NCI-H1092 treated with DMSO at 0.1 percent for 48 hours (cell line): ENCODE results near the gene VWCE.
A peak's percentile ranks its signal among the peaks of the same experiment; 100 is the strongest.

Source experiments
- DNase-seq: peaks from one replicate; lab custom pipeline; 2025; lab: John Stamatoyannopoulos, UW

VWCE gene, protein sequence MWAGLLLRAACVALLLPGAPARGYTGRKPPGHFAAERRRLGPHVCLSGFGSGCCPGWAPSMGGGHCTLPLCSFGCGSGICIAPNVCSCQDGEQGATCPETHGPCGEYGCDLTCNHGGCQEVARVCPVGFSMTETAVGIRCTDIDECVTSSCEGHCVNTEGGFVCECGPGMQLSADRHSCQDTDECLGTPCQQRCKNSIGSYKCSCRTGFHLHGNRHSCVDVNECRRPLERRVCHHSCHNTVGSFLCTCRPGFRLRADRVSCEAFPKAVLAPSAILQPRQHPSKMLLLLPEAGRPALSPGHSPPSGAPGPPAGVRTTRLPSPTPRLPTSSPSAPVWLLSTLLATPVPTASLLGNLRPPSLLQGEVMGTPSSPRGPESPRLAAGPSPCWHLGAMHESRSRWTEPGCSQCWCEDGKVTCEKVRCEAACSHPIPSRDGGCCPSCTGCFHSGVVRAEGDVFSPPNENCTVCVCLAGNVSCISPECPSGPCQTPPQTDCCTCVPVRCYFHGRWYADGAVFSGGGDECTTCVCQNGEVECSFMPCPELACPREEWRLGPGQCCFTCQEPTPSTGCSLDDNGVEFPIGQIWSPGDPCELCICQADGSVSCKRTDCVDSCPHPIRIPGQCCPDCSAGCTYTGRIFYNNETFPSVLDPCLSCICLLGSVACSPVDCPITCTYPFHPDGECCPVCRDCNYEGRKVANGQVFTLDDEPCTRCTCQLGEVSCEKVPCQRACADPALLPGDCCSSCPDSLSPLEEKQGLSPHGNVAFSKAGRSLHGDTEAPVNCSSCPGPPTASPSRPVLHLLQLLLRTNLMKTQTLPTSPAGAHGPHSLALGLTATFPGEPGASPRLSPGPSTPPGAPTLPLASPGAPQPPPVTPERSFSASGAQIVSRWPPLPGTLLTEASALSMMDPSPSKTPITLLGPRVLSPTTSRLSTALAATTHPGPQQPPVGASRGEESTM

GRCh38 chr11:61294717-61295595, at the start of gene VWCE:
VWCE (minus strand) TSS chr11:61295316; CDS start chr11:61295037, 279 bp downstream.
- DNase-seq: peak; percentile 81

GRCh38 chr11:61343792-61344745, 49.0 kb upstream of the VWCE start:
- DNase-seq: no peak

DNA sequence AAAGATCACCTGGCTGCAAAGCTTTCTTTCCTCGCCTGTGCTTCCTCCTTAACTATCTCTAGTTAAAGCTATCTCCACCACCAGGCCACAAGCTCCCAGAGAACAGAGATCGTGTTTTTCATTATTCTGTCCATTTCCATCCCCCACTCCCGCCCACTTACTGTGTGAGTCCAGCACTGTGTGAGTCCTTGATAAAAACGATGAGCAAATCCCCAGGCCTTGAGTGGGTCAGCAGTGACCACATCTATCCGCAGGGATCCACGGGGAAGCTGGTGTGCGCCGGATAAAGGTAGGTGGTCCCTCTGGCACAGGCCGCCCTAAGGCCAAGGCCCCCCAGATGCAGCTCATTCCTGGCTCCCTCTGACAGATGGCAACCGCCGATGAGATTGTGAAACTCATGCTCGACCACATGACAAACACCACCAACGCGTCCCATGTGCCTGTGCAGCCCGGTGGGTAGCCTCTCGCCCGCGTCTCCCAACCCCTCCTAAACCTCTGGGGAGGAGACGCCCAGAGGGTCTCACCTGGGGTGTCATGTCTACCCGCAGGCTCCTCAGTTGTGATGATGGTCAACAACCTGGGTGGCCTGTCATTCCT, 47.2 kb upstream of the VWCE start:
- DNase-seq: no peak

DNA sequence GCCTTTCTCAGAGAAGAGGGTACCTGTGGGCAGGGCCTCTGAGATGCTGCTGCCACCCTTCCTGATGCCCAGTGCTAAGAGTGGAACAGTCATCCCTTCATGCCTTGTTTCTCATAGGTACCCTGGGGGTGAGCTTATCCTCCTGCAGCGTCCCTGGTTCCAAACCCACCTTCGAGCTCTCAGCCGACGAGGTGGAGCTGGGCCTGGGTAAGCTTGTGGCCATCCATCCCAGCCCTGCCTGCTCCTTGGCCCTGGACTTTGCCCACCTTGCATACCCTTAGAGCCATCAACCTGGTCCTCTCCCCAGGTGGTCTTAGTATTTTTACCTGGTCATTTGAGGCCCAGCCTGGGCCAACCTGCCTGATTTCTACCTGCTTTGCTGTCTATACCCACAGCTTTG, 46.6 kb upstream of the VWCE start:
- no peak for DNase-seq

DNA sequence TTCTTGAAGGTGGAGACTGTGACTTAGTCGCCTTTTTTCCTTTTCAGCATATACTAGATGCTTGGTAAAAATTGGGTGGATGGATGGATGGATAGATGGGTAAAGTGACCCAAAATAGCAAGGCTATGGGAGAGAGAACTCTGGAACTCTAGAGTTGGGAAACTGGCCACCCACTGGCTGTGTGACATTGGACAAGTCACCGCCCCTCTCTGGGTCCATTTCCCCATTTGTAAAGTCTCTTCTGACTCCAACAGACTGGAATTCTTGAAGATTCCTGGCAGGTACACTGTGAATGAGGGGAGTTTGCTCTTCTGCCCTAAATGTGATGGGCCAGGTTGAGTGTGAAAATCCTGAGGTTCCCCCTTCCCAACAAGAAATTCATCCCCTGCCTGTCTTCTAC, 45.9 kb upstream of the VWCE start:
- no peak for DNase-seq

DNA sequence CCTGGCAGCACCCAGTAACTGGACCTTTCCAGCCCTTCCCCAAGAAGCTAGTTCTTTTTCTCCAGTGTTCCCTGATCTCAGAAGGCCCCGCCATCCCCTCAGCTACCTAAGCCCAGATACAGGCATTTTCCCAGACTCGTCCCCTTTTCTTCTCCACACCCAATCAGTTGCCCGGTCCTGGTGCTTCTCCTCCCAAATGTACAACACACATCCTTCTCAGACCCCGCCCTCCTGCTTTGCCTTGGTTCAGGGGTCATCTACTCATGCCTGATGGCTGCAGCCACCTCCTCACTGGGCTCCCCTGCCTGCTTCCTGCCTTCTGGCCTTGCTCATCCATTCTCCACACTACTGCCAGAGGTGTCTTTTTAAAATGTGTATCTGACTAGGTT, 44.4 kb upstream of the VWCE start:
- no peak for DNase-seq

DNA sequence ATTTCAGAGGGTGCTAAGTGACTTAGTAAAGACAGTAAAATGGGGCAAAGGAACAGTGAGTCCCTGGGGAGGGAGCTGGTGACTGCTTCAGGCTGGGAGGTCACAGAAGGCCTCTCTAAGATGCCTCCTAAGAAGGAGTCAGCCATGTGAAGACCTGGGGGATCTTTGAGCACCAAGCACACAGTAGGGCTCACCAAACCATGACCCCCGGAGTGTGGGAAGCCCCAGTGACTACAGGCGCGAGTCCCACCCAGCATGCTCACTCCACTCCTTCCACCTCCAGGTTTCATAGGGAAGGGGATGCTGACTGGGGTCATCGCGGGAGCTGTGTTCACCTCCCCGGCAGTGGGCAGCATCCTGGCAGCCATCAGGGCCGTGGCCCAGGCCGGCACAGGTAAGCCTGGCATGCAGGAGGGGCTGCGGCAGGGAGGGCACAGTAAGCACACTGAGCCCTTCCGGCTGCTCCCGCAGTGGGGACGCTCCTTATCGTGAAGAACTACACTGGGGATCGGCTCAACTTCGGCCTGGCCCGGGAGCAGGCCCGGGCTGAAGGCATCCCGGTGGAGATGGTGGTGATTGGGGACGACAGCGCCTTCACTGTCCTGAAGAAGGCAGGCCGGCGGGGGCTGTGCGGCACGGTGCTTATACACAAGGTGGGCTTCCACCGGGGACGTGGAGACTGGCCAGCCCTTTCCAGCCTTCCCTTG, 43.8 kb upstream of the VWCE start:
- no peak for DNase-seq

DNA sequence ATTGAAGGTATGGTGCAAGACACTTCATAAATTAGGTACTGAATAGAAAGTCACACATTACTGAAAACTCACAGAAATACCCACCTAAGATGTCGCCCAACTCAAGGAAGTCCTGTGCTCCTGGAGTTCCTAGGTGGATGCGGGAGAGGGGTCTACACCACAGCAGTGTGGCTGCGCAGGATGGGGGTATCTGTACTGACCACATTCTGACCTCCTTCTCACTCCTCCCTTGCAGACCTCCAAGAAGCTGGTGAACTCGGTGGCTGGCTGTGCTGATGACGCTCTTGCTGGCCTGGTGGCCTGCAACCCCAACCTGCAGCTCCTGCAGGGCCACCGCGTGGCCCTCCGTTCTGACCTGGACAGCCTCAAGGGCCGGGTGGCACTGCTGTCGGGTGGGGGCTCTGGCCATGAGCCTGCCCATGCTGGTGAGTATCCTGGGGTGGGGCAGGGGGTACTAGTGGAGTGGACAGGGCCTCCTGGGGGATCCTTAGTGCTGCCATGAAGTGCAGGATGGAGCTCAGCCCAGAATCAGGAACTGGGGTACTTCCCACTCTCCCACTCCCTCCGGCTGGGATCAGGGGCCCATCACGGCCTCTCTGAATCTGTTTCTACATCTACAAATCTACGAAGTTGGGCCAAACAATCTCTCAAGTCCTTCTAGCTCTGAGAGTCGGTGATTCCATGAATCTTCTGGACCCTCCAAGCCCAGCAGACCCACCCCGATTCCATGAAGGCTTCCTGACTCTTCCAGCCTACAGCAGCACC, 42.8 kb upstream of the VWCE start:
- no peak for DNase-seq

DNA sequence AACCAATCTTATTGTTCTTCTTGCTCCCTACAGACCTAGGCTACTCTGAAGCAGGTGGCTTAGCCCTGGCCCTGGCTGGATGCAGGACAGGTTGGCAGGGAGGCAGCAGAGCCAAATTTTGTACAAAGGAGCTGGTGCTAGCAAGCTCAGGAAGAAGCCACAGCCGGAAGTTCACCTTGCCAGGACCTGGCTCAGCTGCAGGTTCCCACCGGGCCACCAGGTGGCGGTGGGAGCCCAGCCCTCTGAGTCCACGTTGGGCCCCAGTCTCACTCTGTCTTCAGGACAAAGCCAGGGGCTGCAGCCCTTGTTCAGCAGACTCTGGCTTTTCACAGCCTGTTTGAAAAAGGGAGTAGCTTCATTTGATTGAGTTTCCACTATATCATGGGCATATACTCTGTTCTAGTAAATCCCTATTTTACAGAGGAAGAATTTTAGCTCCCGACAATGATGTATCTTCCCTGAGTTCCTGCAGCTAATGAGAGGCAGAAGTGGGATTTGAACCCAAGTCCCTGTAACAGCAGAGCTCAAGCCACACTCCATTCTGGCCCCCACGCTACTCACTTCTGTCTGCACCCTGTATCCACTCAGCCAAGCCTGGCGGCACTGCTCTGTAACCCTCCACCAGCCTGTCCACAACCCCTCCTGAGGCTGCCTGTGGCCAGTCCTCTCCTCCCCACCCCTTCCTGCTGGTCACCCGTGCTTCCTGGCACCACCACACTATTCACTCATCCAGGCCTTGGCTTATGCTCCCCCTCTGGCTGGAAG, 41.2 kb upstream of the VWCE start:
- DNase-seq: peak; percentile 83

DNA sequence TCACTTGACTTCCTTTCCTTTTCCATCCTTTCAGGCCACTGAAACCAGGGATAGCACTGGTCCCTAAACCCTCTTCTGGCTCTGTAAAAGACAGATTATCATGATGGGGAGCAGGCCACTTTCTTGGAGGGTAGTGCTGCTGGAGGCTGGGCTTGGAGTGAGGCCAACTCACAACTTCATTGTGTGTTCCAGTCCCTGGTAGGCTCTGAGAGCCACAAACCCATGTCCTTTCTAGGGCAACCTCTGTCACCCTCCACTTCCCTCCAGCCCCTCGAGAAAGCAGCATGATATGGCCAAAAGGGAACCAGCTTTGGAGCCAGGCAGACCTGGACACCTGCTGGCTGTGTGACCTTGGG, 40.2 kb upstream of the VWCE start:
- DNase-seq: no peak

GRCh38 chr11:61334434-61335354, 39.6 kb upstream of the VWCE start:
- DNase-seq: no peak

- DNase-seq: peak; percentile 56
Measured at GRCh38 chr11:61333550-61334433, 38.7 kb upstream of the VWCE start.

GRCh38 chr11:61332797-61333549, 37.9 kb upstream of the VWCE start, which contains the start of the genes DDB1 and TKFC:
DDB1 (minus strand) TSS chr11:61333105; CDS start chr11:61332968, 137 bp downstream.
TKFC (plus strand) TSS chr11:61333228; CDS start chr11:61334729, 1,501 bp downstream.
- peak; percentile 96 for DNase-seq

DNA sequence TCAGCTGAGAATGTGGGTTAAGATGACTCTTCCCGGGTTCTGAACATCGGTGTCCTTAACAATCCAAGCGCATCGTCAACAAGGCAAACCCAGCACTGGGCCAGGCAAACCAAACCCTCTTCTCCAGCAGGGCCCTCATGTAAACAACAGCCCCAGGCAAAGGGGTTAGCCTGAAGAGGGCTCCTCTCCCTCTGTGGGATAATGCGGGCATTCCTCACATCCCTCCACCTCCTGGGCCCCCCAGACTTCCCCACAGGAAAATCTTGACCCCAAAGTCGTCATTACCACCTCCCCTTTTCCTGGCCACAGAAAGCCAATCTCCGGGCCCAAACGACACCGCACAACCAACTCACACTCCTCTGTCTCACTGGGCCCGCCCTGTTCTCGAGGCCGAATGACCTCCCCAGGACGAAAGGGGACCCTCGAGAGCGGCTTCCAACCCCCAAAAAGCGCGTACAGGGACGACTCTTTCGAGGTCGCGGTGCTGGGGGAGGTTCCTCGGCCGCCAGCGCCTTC, 37.2 kb upstream of the VWCE start:
- DNase-seq: no peak

DNA sequence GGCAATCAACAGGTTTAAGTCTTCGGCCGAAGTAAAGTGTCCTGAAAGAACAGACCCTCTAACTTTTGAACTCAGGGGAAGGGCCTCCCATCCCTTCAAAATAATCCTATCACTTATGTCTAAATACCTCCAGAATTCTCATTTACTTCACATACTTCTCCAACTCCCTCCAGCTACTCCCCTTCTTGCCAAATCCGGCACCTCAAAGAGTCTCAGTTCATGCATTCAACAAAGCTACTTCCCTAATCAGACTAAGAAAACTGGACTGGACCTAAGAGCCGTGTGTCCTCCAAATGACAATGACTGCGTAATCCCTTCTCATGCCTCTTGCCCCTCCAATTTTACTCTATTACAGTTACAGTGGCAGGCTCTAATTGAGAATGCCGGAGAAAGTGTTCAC, 36.5 kb upstream of the VWCE start:
- no peak for DNase-seq
